HEK293T (cell line): ENCODE measurements around the gene KCNB1.

Experiments used
- CTCF ChIA-PET: fragments of 350-600 bp; formaldehyde crosslinking; extraction: SDS; loops from one replicate; lab custom pipeline; 2021; ENCODE audit warnings: antibody characterized with exemption, inconsistent platforms; lab: Yijun Ruan, JAX
- POLR2A ChIA-PET: fragments of 350-600 bp; formaldehyde crosslinking; extraction: SDS; loops from one replicate; lab custom pipeline; 2020; ENCODE audit warnings: antibody characterized with exemption, inconsistent platforms; lab: Yijun Ruan, JAX
- DNase-seq: peaks from one replicate; pipeline ENCODE4 v3.0.0; 2012; ENCODE audit warnings: mixed read lengths; ENCODE audit errors: extremely low spot score
- ARNT ChIP-seq: fragments of 450-650 bp; IDR thresholded peaks from 2 replicates; pipeline ENCODE4 v1.6.1; 2017; ENCODE audit warnings: mild to moderate bottlenecking
- BHLHE40 ChIP-seq: fragments of 450-650 bp; IDR thresholded peaks from 2 replicates; pipeline ENCODE4 v1.6.1; 2016; ENCODE audit warnings: mild to moderate bottlenecking, moderate library complexity, borderline replicate concordance
- CTBP1 ChIP-seq: fragments of 450-650 bp; IDR thresholded peaks from 2 replicates; pipeline ENCODE4 v1.6.1; 2016; ENCODE audit warnings: borderline replicate concordance
- ELF4 ChIP-seq: fragments of 450-650 bp; IDR thresholded peaks from 2 replicates; pipeline ENCODE4 v1.6.1; 2017; ENCODE audit warnings: antibody characterized with exemption
- FOXA1 ChIP-seq: fragments of 450-650 bp; IDR thresholded peaks from 2 replicates; pipeline ENCODE4 v1.6.1; 2016; ENCODE audit warnings: mild to moderate bottlenecking
- FOXK2 ChIP-seq: fragments of 450-650 bp; IDR thresholded peaks from 2 replicates; pipeline ENCODE4 v1.6.1; 2016; ENCODE audit warnings: mild to moderate bottlenecking
- FOXM1 ChIP-seq: fragments of 450-650 bp; IDR thresholded peaks from 2 replicates; pipeline ENCODE4 v1.6.1; 2017; ENCODE audit warnings: mild to moderate bottlenecking, borderline replicate concordance
- HDGF ChIP-seq: fragments of 450-650 bp; IDR thresholded peaks from 2 replicates; pipeline ENCODE4 v1.6.1; 2017; ENCODE audit warnings: antibody characterized with exemption, borderline replicate concordance
- L3MBTL2 ChIP-seq: fragments of 450-650 bp; conservative IDR thresholded peaks from 2 replicates; pipeline ENCODE4 v1.6.1; 2016; ENCODE audit warnings: mild to moderate bottlenecking
- LEF1 ChIP-seq: fragments of 450-650 bp; IDR thresholded peaks from 2 replicates; pipeline ENCODE4 v1.6.1; 2017; ENCODE audit warnings: mild to moderate bottlenecking, borderline replicate concordance
- NFRKB ChIP-seq: fragments of 450-650 bp; IDR thresholded peaks from 2 replicates; pipeline ENCODE4 v1.6.1; 2016; ENCODE audit warnings: mild to moderate bottlenecking, moderate library complexity
- PKNOX1 ChIP-seq: fragments of 450-650 bp; IDR thresholded peaks from 2 replicates; pipeline ENCODE4 v1.6.1; 2016
- SP1 ChIP-seq: fragments of 450-650 bp; IDR thresholded peaks from 2 replicates; pipeline ENCODE4 v1.6.1; 2017
- SUZ12 ChIP-seq: fragments of 450-650 bp; IDR thresholded peaks from 2 replicates; pipeline ENCODE4 v1.6.1; 2016; ENCODE audit warnings: mild to moderate bottlenecking
- TARDBP ChIP-seq: fragments of 450-650 bp; IDR thresholded peaks from 2 replicates; pipeline ENCODE4 v1.6.1; 2016
- ZNF384 ChIP-seq: fragments of 450-650 bp; IDR thresholded peaks from 2 replicates; pipeline ENCODE4 v1.6.1; 2016

KCNB1 gene

GRCh38 chr20:49387581-49387939, 94.9 kb downstream of the KCNB1 start:
- TF ChIP-seq SP1 (no peak), NFRKB (no peak), SUZ12 (no peak), TARDBP (no peak), BHLHE40 (no peak), FOXA1 (no peak), FOXK2 (no peak), CTBP1 (no peak), ZNF384 (no peak), L3MBTL2 (no peak), HDGF (no peak), ARNT (no peak), LEF1 (no peak), ELF4 (no peak), FOXM1 (no peak), PKNOX1 (no peak)
- CTCF ChIA-PET = no interaction called here
- POLR2A ChIA-PET = no interaction called here
- DNase-seq = no peak

GRCh38 chr20:49386848-49387580, 95.5 kb downstream of the KCNB1 start:
- POLR2A ChIA-PET = no interaction called here
- TF ChIP-seq L3MBTL2 (no peak), PKNOX1 (peak; percentile 5; the same call in 1 of the 2 replicates)
- DNase-seq = no peak
- CTCF ChIA-PET = no interaction called here

GRCh38 chr20:49385465-49385864, 97.0 kb downstream of the KCNB1 start:
- TF ChIP-seq ZNF384 = no peak
- no peak for TF ChIP-seq PKNOX1
- TF ChIP-seq NFRKB = no peak
- no peak for TF ChIP-seq ELF4
- no peak for TF ChIP-seq FOXM1
- no peak for TF ChIP-seq BHLHE40
- no peak for TF ChIP-seq CTBP1
- no peak for TF ChIP-seq TARDBP
- no peak for TF ChIP-seq FOXK2
- no peak for TF ChIP-seq SUZ12
- no peak for TF ChIP-seq L3MBTL2
- no peak for TF ChIP-seq FOXA1
- no peak for TF ChIP-seq HDGF
- TF ChIP-seq ARNT = no peak
- TF ChIP-seq LEF1 = no peak
- no peak for TF ChIP-seq SP1
- CTCF ChIA-PET = interaction anchor here (0.6 to 3.0 kb wide), 9 partner anchors 9 to 123 kb away, joined by 3 to 19 read pairs (median 3); no protein-coding TSS in a partner anchor
- DNase-seq = peak; percentile 40
- POLR2A ChIA-PET = interaction anchor here (0.7 kb wide), 1 partner anchor 11 kb away, joined by 3 read pairs; no protein-coding TSS in a partner anchor

DNA sequence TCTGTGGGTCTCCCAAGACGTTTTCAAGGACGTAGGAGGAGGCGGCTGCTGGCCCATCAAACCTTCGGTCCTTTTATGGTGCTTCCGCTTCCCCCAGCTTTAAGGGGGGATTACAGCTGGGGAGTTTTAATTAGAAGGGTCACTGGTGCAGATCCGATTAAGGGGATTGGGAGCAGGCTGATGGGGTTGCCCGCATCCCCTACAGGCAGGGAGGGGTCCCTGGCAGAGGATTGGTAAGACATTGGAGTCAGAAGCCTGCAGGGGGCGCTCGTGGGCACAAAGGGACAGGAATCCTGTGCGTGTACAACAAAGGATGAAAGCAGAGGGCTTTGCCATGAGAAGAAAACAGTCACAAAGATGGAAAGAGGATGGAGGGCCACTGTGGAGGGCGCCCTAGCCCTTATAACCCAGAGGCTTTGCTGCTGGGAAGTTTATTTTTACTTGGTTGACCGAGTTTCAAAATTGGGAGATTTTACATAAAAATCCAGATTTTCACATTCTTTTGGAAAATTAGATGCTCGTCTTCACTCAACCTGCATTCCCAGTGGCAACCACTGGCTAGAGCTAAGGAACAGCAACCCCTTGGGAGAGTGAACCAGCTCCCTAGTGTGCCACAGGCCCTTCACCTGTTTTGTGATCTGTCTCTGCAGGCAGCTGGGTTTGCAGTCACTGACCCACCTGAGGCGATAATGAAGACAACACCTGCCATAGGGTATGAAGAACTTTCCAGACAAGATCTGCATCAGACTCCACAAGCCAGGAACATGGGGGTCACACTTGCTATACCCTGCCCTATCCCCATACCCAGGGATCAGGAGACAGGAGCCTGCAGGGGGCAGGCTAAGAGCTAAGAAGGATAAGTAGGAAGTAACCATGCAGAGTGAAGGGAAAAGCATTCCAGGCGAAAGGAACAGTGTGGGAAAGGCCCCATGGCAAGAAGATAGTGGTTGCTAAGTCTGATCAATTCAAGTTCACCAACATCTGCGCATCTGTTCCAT, 97.7 kb downstream of the KCNB1 start:
- POLR2A ChIA-PET = interaction anchor here (0.7 kb wide), 1 partner anchor 12 kb away, joined by 3 read pairs; no protein-coding TSS in a partner anchor
- DNase-seq = peak; percentile 79
- CTCF ChIA-PET = interaction anchor here (0.6 to 3.0 kb wide), 11 partner anchors 9 to 124 kb away, joined by 3 to 19 read pairs (median 4); no protein-coding TSS in a partner anchor
- TF ChIP-seq TARDBP (no peak), BHLHE40 (no peak), PKNOX1 (no peak), FOXK2 (no peak), ZNF384 (no peak), CTBP1 (no peak), ELF4 (no peak), FOXA1 (no peak), SP1 (no peak), L3MBTL2 (no peak), FOXM1 (no peak), ARNT (no peak), LEF1 (no peak), NFRKB (no peak), SUZ12 (no peak)
